Kidney (tissue), 14 donors: ENCODE data around the gene GRSF1. TPM values are rescaled to one million over a fixed set of nuclear protein-coding genes. Genes with fewer than 3 reads are reported as not detected.
"Not testable (repeated sequence)": the region's sequence is repeated elsewhere in the genome, so short reads cannot be mapped to it uniquely, and the experiment has no call there.

ENCODE experiments used
- DNase-seq, 5 donors: peaks; one replicate each; pipeline ENCODE4 v3.0.0-alpha.2; 2013 to 2020
- FAIRE-seq: peaks from 2 replicates; lab custom pipeline; 2012; peaks lifted over from hg19 to GRCh38; lab: Jason Lieb, UNC
- H3K27ac ChIP-seq, 2 donors: one replicate each; pipeline ENCODE4 v1.7.0; 2013; ENCODE audit warnings: low read depth in 2 of 2, low read length in 2 of 2, inconsistent platforms in 1 of 2
- H3K27me3 ChIP-seq: one replicate; pipeline ENCODE4 v1.7.1; 2013; ENCODE audit warnings: low read length, inconsistent platforms; ENCODE audit not compliant: control insufficient read depth, insufficient read depth
- H3K36me3 ChIP-seq, 3 donors: one replicate each; pipeline versions ENCODE4 v1.7.0 to v1.7.1; 2013; ENCODE audit warnings: low read length in 3 of 3, control low read depth in 1 of 3, inconsistent platforms in 1 of 3; ENCODE audit not compliant: insufficient read depth in 3 of 3, control insufficient read depth in 2 of 3
- H3K4me1 ChIP-seq, 3 donors: one replicate each; pipeline versions ENCODE4 v1.7.0 to v1.7.1; 2013; ENCODE audit warnings: low read length in 3 of 3, inconsistent platforms in 1 of 3, low read depth in 1 of 3; ENCODE audit not compliant: control insufficient read depth in 2 of 3, insufficient read depth in 2 of 3
- H3K4me3 ChIP-seq, 3 donors: one replicate each; pipeline versions ENCODE4 v1.7.0 to v1.8.1; 2013; ENCODE audit warnings: low read length in 3 of 3, control low read depth in 1 of 3, inconsistent platforms in 1 of 3
- H3K9ac ChIP-seq, 3 donors: one replicate each; pipeline versions ENCODE4 v1.7.0 to v1.7.1; 2013; ENCODE audit warnings: low read length in 3 of 3, control low read depth in 1 of 3, inconsistent platforms in 1 of 3
- H3K9me3 ChIP-seq, 3 donors: one replicate each; pipeline versions ENCODE4 v1.7.0 to v1.7.1; 2013; ENCODE audit warnings: low read length in 3 of 3, control low read depth in 1 of 3, inconsistent platforms in 1 of 3; ENCODE audit not compliant: control insufficient read depth in 2 of 3, insufficient read depth in 1 of 3
- CTCF ChIP-seq: IDR thresholded peaks from 3 replicates; pipeline ENCODE4 v1.5.1; 2012; ENCODE audit warnings: mild to moderate bottlenecking, moderate library complexity, borderline replicate concordance; ENCODE audit not compliant: insufficient read depth; ENCODE audit errors: extremely low read depth
- intact Hi-C: fragments of 100-400 bp; cut with DNase I; formaldehyde crosslinking; loops from one replicate; pipeline ENCODE4 v1.11.1; 2022
- polyA plus RNA-seq: library from polyadenylated mRNA; stranded (reverse); fragments of 350-450 nt; fragmentation: Illumina TruSeq; extraction: RNeasy Lipid Tissue Mini Kit (QIAGEN cat#74804); gene quantifications from one replicate; pipeline ENCODE4 v1.2.3, GENCODE V29; 2014; ENCODE audit warnings: low read depth, low replicate concordance; ENCODE audit not compliant: insufficient read depth
- total RNA-seq: library from RNA; stranded (reverse); fragmentation: NEBNext Ultra II Directional; extraction: Animal tissue kit (Norgen Biotek cat#: 25700); gene quantifications from one replicate; pipeline ENCODE4 v1.2.1, GENCODE V29; 2021
- donor health status: control.
- donor health status: control.
- donor health status: control.
- donor health status: control.
- donor health status: control.
- donor health status: DM: yes; HTN: yes; CAD: no.
- donor health status: Normal renal cell carcinoma (clear cell type).

The GRSF1 gene
- total and polyA plus RNA-seq, 2 donors from 2014 or later, result 56.6 to 64.9 TPM

GRCh38 chr4:70842761-70843435 lies 3.2 kb upstream of the GRSF1 start:
- Histone ChIP-seq H3K9me3 (no peaks in the 10 kb centered on the region), H3K9ac (no peak overlapping the region), H3K27me3 (no peaks in the 10 kb centered on the region), H3K4me1 (peaks cover 0 to 3% (median 0%) of the 10 kb centered on the region in 3 donors), H3K4me3 (no peak overlapping the region), H3K36me3 (no peaks in the 10 kb centered on the region), H3K27ac (no peak overlapping the region)
- DNase-seq (peak in 1 of 5 donors; percentile 29), FAIRE-seq (no peak)
- intact Hi-C loops, result no loop called here
- TF ChIP-seq CTCF, result no peak

DNA sequence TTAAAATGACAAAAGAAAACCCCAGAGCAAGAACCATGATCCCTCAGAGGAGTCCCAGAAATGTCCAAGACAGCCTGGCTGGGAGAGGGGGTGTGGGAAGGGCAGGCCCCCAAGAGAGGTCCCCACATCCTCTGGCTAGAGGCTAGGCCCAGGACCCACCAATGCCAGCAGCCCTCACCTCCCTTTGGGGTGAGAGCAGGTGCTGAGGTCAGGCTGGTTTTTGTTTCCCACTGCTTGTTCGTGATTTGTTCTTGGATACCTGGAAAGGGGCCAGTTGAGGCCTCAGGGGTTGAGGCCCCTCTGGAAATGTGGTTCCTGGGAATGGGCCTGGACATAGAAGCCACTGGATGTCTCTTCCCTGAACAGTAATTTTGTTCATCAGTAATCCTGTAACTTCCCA lies 2.3 kb upstream of the GRSF1 start:
- Histone ChIP-seq H3K36me3 (no peaks in the 10 kb centered on the region), H3K27ac (no peak overlapping the region), H3K4me1 (peaks cover 0 to 3% (median 0%) of the 10 kb centered on the region in 3 donors), H3K9ac (no peak overlapping the region), H3K4me3 (no peak overlapping the region), H3K27me3 (no peaks in the 10 kb centered on the region), H3K9me3 (no peaks in the 10 kb centered on the region)
- DNase-seq (peak in 1 of 5 donors; percentile 56), FAIRE-seq (no peak)
- TF ChIP-seq CTCF, result no peak
- intact Hi-C loops, result no loop called here

- Histone ChIP-seq H3K9ac (no peak overlapping the region), H3K4me1 (peaks cover 0 to 7% (median 3%) of the 10 kb centered on the region in 3 donors), H3K9me3 (no peaks in the 10 kb centered on the region), H3K27ac (no peak overlapping the region), H3K27me3 (no peaks in the 10 kb centered on the region), H3K36me3 (no peaks in the 10 kb centered on the region), H3K4me3 (no peak overlapping the region)
- intact Hi-C loops, result no loop called here
- no peak for FAIRE-seq
- DNase-seq, result no peak
- no peak for TF ChIP-seq CTCF
These were observed 1.5 kb upstream of the GRSF1 start for GRCh38 chr4:70841211-70841610.

DNA sequence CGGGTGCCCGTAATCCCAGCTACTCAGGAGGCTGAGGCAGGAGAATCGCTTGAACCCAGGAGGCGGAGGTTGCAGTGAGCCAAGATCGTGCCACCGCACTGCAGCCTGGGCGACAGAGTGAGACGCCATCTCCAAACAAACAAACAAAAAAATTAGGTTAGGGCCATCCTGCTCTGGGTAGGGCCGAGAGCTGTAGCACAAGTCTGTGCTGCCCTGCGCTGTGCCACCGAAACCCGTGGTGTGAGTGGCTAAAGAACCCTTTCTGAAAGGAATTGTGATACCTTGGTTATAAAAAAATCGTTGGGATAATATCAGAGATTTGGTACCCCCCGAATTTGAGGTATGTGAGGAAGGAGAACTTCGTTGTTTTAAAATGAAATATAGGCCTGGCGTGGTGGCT lies 941 bp upstream of the GRSF1 start:
- H3K9me3 ChIP-seq, FAIRE-seq, H3K27ac ChIP-seq, intact Hi-C loops, H3K36me3 ChIP-seq, H3K9ac ChIP-seq, H3K27me3 ChIP-seq, H3K4me1 ChIP-seq, H3K4me3 ChIP-seq: not testable (repeated sequence)
- DNase-seq, result peak in 2 of 5 donors; percentile 49 to 55

DNA sequence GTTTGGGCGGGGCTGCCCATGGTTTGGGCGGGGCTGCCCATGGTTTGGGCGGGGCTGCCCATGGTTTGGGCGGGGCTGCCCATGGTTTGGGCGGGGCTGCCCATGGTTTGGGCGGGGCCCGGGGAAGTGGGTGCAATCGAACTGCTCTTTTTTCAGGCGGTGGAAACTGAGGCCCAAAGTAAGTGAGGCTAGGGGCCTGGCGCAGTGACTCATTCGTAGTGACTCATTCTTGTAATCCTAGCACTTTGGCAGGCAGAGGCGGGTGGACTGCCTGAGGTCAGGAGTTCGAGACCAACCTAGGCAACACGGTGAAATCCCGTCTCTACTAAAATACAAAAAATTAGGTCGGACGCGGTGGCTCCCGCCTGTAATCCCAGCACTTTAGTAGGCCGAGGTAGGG lies 447 bp upstream of the GRSF1 start:
- H3K9me3 ChIP-seq, H3K4me3 ChIP-seq, H3K27ac ChIP-seq, H3K36me3 ChIP-seq, intact Hi-C loops, H3K27me3 ChIP-seq, H3K9ac ChIP-seq, FAIRE-seq, H3K4me1 ChIP-seq: not testable (repeated sequence)
- DNase-seq, result peak; percentile 11 to 83 (median 34)
